Transverse colon (tissue), 4 donors: ENCODE measurements around the gene PMM1. TPM values are rescaled to one million over a fixed set of nuclear protein-coding genes. Genes with fewer than 3 reads are reported as not detected.
"Not testable (repeated sequence)": the region's sequence is repeated elsewhere in the genome, so short reads cannot be mapped to it uniquely, and the experiment has no call there.

Source experiments
- DNase-seq: peaks from one replicate; pipeline ENCODE4 v3.0.0-alpha.2; 2019
- H3K27ac ChIP-seq, 4 donors: fragments of 200-600 bp; sonication (generic); 2 replicates each; pipeline ENCODE4 v1.5.1; 2016 to 2018; ENCODE audit warnings: inconsistent platforms in 4 of 4
- H3K27me3 ChIP-seq: fragments of 200-600 bp; sonication (generic); 2 replicates; pipeline ENCODE4 v1.5.1; 2017; ENCODE audit warnings: inconsistent platforms
- H3K36me3 ChIP-seq, 4 donors: fragments of 200-600 bp; sonication (generic); 2 replicates each; pipeline ENCODE4 v1.5.1; 2017 to 2019; ENCODE audit warnings: inconsistent platforms in 4 of 4
- H3K4me1 ChIP-seq, 4 donors: fragments of 200-600 bp; sonication (generic); 2 replicates each; pipeline ENCODE4 v1.5.1; 2017 to 2020; ENCODE audit warnings: inconsistent platforms in 4 of 4
- H3K4me3 ChIP-seq, 4 donors: fragments of 200-600 bp; sonication (generic); 1 replicate in 1 of 4; 2 replicates in 3 of 4; pipeline versions ENCODE4 v1.5.1 to v1.6.1; 2017 to 2019; ENCODE audit warnings: inconsistent platforms in 4 of 4
- H3K9me3 ChIP-seq, 2 donors: fragments of 200-600 bp; sonication (generic); 2 replicates each; pipeline ENCODE4 v1.5.1; 2017 to 2019; ENCODE audit warnings: inconsistent platforms in 2 of 2
- EP300 ChIP-seq: sonication (generic); formaldehyde crosslinking; IDR thresholded peaks from one replicate; pipeline ENCODE4 v1.6.1; 2017; ENCODE audit warnings: antibody characterized with exemption, low read depth
- POLR2A ChIP-seq: fragments of 450-650 bp; IDR thresholded peaks from one replicate; pipeline ENCODE4 v1.6.1; 2016; ENCODE audit warnings: antibody characterized with exemption, mild to moderate bottlenecking, moderate library complexity
- POLR2AphosphoS5 ChIP-seq, 3 donors: sonication (generic); formaldehyde crosslinking; IDR thresholded peaks; one replicate each; pipeline ENCODE4 v1.6.1; 2016; ENCODE audit warnings: antibody characterized with exemption in 3 of 3
- WGBS, 2 donors: methylation state at CpG; one replicate each; pipeline ENCODE4 v1.1.5; 2018; ENCODE audit warnings: low coverage in 1 of 2; 5-methylcytosine and 5-hydroxymethylcytosine counted together
- in situ Hi-C, 4 donors: fragments of 200-750 bp; cut with MboI; loops; one replicate each; pipeline versions ENCODE4 v1.15.0 to v1.15.1; 2017; ENCODE audit warnings: low sequenced_read_pairs in 3 of 4, low pct_ligation_motif_present in 1 of 4, low pct_unique_long_range_greater_than_20kb in 1 of 4
- intact Hi-C: fragments of 100-400 bp; cut with DNase I; formaldehyde crosslinking; loops from one replicate; pipeline ENCODE4 v1.15.1; 2023; ENCODE audit warnings: low total_unique reads
- total RNA-seq, 4 donors: library from RNA; depleted of rRNA; stranded (reverse); fragments of >200 nt; gene quantifications; one replicate each; pipeline ENCODE4 v1.1.0, GENCODE V29; 2016
- TF ChIP-seq, protein P1 (sequence below), 5 experiments: fragments of 200-600 bp in 3 of 5; fragments of 450-650 bp in 2 of 5; sonication (generic) in 3 of 5; IDR thresholded peaks; 1 replicate in 2 of 5; 2 replicates in 3 of 5; pipeline ENCODE4 v1.5.1; 2016 to 2017; ENCODE audit warnings: antibody characterized with exemption in 5 of 5, inconsistent platforms in 3 of 5, mild to moderate bottlenecking in 2 of 5, moderate library complexity in 1 of 5

PMM1 gene
- total RNA-seq = 100 to 1,000 TPM; 104 to 262 (median 128) TPM

DNA sequence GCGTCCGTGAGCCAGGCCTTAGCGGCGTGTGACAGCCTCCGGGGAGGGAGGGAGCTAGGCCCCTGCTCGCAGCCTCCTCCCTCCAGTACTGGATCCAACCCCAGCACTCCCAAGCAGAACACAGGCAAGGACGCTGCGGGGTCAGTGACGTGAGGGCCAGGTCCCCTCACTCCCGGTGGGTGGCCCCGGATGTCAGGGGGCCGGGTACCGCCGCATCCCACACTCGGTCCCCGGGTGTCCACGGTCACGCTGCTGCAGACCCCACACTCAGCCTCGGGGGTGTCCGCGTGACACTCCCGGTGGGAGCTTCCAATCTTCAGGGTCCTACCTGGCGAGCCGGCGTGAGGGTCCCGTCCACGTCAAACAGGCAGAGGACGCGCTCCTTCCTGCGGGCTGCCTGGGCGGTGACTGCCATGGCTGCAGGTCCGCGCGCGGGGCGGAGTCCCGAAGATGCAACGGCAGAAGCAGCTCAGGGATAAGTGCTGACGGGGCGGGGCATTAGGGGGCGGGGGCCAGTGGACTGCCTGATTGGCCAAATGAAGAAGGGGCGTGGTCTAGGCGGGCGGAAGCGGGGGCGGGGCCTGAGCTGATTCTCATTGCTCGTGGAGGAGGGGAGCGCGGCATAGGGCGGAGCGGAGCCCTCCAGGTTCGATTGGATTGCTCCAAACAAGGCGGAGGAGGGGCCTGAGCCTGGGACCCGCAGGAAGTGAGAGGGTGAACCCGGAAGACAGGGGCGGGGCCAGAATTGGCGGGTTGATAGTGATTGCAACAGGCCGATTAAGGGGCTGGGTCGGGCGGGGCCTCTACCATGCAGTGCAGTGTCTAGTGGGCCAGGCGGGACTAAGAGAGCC is at the start of gene PMM1:
TSS of gene PMM1 (minus strand) at position 450 of the 851 bp plus-strand sequence. CDS start at position 415, 35 bp downstream.
- DNase-seq = peak; percentile 100
- Histone ChIP-seq H3K9me3 (no peaks in the 10 kb centered on the region), H3K27me3 (no peaks in the 10 kb centered on the region), H3K27ac (peak within 1 kb of the TSS; percentile 86 to 91 (median 88)), H3K4me1 (peaks cover 3 to 29% (median 12%) of the 10 kb centered on the region in 4 donors), H3K36me3 (peaks cover 0 to 4% (median 0%) of the 10 kb centered on the region in 4 donors), H3K4me3 (peak within 1 kb of the TSS; percentile 67 to 97 (median 76))
- intact Hi-C loops = no loop called here
- 0% methylated on average over 60 of the region's 61 CpGs; no CpG with 5 or more reads in 1 of the 2 donors for WGBS, 2 donors
- TF ChIP-seq POLR2A = peak; percentile 99
- TF ChIP-seq, protein P1, sequence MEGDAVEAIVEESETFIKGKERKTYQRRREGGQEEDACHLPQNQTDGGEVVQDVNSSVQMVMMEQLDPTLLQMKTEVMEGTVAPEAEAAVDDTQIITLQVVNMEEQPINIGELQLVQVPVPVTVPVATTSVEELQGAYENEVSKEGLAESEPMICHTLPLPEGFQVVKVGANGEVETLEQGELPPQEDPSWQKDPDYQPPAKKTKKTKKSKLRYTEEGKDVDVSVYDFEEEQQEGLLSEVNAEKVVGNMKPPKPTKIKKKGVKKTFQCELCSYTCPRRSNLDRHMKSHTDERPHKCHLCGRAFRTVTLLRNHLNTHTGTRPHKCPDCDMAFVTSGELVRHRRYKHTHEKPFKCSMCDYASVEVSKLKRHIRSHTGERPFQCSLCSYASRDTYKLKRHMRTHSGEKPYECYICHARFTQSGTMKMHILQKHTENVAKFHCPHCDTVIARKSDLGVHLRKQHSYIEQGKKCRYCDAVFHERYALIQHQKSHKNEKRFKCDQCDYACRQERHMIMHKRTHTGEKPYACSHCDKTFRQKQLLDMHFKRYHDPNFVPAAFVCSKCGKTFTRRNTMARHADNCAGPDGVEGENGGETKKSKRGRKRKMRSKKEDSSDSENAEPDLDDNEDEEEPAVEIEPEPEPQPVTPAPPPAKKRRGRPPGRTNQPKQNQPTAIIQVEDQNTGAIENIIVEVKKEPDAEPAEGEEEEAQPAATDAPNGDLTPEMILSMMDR (IDR thresholded peaks at IDR 0.05) = no peak
- TF ChIP-seq EP300 = peak; percentile 3
- TF ChIP-seq POLR2AphosphoS5 (IDR thresholded peaks at IDR 0.05) = peak; percentile 97 to 99 (median 99)
- in situ Hi-C loops = no loop called here

DNA sequence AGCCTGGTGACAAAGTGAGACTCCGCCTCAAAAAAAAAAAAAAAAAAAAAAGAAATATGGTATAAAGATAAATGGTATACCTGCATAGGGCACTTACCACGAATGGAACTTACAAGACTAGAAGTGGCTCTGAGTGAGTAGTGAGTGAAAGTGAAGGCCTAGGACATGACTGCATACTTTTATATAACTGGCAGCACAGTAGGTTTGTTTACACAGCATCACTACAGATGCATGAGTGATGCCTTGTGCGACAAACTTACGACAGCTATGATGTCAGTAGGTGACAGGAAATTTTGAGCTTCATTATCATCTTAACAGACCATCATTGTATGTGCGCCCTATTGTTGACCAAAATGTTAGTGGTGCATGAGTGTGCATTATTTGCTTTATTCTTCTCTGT is 49.1 kb upstream of the PMM1 start:
- H3K36me3 ChIP-seq = peaks cover 0 to 68% (median 33%) of the 10 kb centered on the region in 4 donors
- in situ Hi-C loops = no loop called here
- H3K4me1 ChIP-seq = peaks cover 0 to 3% (median 0%) of the 10 kb centered on the region in 4 donors
- H3K4me3 ChIP-seq = no peak overlapping the region
- H3K27ac ChIP-seq = no peak overlapping the region
- 78 to 93% methylated on average over 2 to 5 of the region's 5 CpGs for WGBS, 2 donors
- no peaks in the 10 kb centered on the region for H3K9me3 ChIP-seq
- intact Hi-C loops = no loop called here
- no peaks in the 10 kb centered on the region for H3K27me3 ChIP-seq
- TF ChIP-seq EP300 = no peak
- TF ChIP-seq POLR2A = no peak
- no peak for TF ChIP-seq POLR2AphosphoS5 (IDR thresholded peaks at IDR 0.05)
- TF ChIP-seq, protein P1 (IDR thresholded peaks at IDR 0.05) = no peak
- DNase-seq = no peak

DNA sequence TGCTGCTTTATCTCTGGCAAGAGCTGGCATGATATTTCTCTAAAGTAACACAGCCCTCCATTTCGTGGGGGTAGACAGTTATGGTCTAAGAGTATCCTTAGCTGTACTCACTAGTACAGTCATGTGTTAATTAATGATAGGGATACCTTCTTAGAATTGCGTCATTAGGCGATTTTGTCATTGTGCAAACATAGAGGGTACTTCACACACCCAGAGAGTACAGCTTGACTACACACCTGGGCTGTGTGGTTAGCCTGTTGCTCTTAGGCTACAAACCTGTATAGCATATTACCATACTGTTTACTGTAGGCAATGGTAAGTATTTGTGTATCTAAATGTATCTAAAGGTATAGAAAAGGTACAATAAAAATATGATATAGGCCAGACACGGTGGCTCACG is 48.5 kb upstream of the PMM1 start:
- Histone ChIP-seq H3K27me3 (no peaks in the 10 kb centered on the region), H3K4me3 (no peak overlapping the region), H3K9me3 (no peaks in the 10 kb centered on the region), H3K27ac (no peak overlapping the region), H3K36me3 (peaks cover 0 to 65% (median 33%) of the 10 kb centered on the region in 4 donors), H3K4me1 (peaks cover 0 to 3% (median 0%) of the 10 kb centered on the region in 4 donors)
- no peak for DNase-seq
- no peak for TF ChIP-seq POLR2A
- 83 to 96% methylated on average over 5 of the region's 5 CpGs for WGBS, 2 donors
- intact Hi-C loops (no loop called here), in situ Hi-C loops (no loop called here)

DNA sequence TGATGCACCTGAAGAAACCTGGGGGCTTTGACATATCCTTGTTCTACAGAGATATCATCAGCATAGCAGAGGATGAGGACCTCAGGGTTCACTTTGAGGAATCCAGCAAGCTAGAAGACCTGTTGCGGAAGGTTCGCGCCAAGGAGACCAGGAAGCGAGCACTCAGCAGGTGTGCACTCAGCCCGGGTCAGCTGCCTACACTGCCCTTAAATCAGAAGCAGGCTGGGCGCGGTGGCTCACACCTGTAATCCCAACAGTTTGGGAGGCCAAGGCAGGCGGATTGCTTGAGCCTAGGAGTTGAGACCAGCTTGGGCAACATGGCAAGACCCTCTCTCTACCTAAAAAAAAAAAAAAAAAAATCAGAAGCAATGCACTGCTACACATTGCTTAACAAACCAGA is 48.0 kb upstream of the PMM1 start:
- H3K27ac ChIP-seq, H3K4me3 ChIP-seq, DNase-seq, H3K9me3 ChIP-seq, intact Hi-C loops, H3K27me3 ChIP-seq, H3K4me1 ChIP-seq, in situ Hi-C loops: not testable (repeated sequence)
- WGBS, 2 donors = 97% methylated on average over 8 of the region's 8 CpGs; no CpG with 5 or more reads in 1 of the 2 donors
- H3K36me3 ChIP-seq = peaks cover 0 to 62% (median 32%) of the 10 kb centered on the region in 4 donors

DNA sequence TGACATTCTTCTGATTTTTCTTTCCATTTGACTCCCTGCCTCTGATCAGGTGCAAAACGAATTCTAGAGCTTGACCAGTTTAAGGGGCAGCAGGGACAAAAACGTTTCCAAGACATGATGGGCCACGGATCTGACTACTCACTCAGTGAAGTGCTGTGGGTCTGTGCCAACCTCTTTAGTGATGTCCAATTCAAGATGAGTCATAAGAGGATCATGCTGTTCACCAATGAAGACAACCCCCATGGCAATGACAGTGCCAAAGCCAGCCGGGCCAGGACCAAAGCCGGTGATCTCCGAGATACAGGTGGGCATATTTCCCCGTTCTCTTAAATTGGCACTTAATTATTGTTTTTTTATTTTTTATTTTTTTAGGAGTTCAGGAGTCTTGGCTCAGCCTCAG is 46.8 kb upstream of the PMM1 start:
- H3K4me3 ChIP-seq = no peak overlapping the region
- peaks cover 0 to 53% (median 26%) of the 10 kb centered on the region in 4 donors for H3K36me3 ChIP-seq
- TF ChIP-seq EP300 (no peak), POLR2AphosphoS5 (IDR thresholded peaks at IDR 0.05) (no peak), POLR2A (no peak)
- TF ChIP-seq, protein P1 (IDR thresholded peaks at IDR 0.05) = no peak
- intact Hi-C loops (no loop called here), in situ Hi-C loops (no loop called here)
- no peak for DNase-seq
- H3K4me1 ChIP-seq = peaks cover 0 to 3% (median 0%) of the 10 kb centered on the region in 4 donors
- peak overlapping the region in 1 of 4 donors; percentile 11 for H3K27ac ChIP-seq
- H3K9me3 ChIP-seq = no peaks in the 10 kb centered on the region
- H3K27me3 ChIP-seq = no peaks in the 10 kb centered on the region
- 75 to 80% methylated on average over 5 to 7 of the region's 7 CpGs for WGBS, 2 donors

DNA sequence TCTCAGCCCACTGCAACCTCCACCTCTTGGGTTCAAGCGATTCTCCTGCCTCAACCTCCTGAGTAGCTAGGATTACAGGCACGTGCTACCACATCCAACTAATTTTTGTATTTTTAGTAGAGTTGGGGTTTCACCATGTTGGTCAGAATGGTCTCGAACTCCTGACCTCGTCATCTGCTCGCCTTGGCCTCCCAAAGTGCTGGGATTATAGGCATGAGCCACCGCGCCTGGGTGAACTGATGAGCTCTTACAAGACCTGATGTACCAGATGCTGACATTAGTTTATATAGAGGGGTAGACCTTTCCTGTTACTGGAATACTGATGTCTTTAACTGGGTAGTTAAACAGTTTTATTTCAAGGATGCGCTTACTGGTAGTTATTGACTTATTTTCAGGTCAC is 45.0 kb upstream of the PMM1 start:
- intact Hi-C loops, H3K4me3 ChIP-seq, in situ Hi-C loops, H3K27me3 ChIP-seq, H3K27ac ChIP-seq, H3K9me3 ChIP-seq, DNase-seq, H3K4me1 ChIP-seq: not testable (repeated sequence)
- 94 to 100% methylated on average over 2 to 8 of the region's 8 CpGs for WGBS, 2 donors
- peaks cover 0 to 48% (median 24%) of the 10 kb centered on the region in 4 donors for H3K36me3 ChIP-seq

DNA sequence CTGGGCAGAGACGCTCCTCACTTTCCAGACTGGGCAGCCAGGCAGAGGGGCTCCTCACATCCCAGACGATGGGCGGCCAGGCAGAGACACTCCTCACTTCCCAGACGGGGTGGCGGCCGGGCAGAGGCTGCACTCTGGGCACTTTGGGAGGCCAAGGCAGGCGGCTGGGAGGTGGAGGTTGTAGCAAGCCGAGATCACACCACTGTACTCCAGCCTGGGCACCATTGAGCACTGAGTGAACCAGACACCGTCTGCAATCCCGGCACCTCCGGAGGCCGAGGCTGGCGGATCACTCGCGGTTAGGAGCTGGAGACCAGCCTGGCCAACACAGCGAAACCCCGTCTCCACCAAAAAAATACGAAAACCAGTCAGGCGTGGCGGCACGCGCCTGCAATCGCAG is 42.0 kb upstream of the PMM1 start:
- H3K4me1 ChIP-seq, intact Hi-C loops, H3K4me3 ChIP-seq, in situ Hi-C loops, H3K27ac ChIP-seq, H3K9me3 ChIP-seq, H3K27me3 ChIP-seq, DNase-seq: not testable (repeated sequence)
- WGBS, 2 donors = 100% methylated on average over 8 of the region's 23 CpGs; no CpG with 5 or more reads in 1 of the 2 donors
- peaks cover 0 to 60% (median 28%) of the 10 kb centered on the region in 4 donors for H3K36me3 ChIP-seq
